BE2C (cell line): Measurements from ENCODE around the gene PDSS1.

ENCODE experiments used
- DNase-seq: peaks from one replicate; pipeline ENCODE4 v3.0.0-alpha.2; 2020
- H3K27me3 ChIP-seq: fragments of 250-450 bp; sonication (Bioruptor Pico); 2 replicates; pipeline ENCODE4 v1.5.1; 2020; ENCODE audit warnings: mild to moderate bottlenecking
- H3K36me3 ChIP-seq: fragments of 250-450 bp; sonication (Bioruptor Pico); 2 replicates; pipeline ENCODE4 v1.5.1; 2020; ENCODE audit warnings: mild to moderate bottlenecking
- H3K4me1 ChIP-seq: fragments of 250-450 bp; sonication (Bioruptor Pico); 2 replicates; pipeline ENCODE4 v1.5.1; 2020
- H3K4me3 ChIP-seq: 2 replicates; pipeline ENCODE4 v1.5.1; 2011; ENCODE audit warnings: low read depth, low read length
- H3K9me3 ChIP-seq: fragments of 250-450 bp; sonication (Bioruptor Pico); 2 replicates; pipeline ENCODE4 v1.5.1; 2020
- CTCF ChIP-seq: IDR thresholded peaks from 2 replicates; pipeline ENCODE4 v1.5.1; 2012; ENCODE audit warnings: mild to moderate bottlenecking, low read depth, low read length

Gene PDSS1

GRCh38 chr10:26792758-26793495 lies 95.4 kb downstream of the PDSS1 start:
- Histone ChIP-seq H3K4me1 (no peaks in the 10 kb centered on the region), H3K9me3 (no peaks in the 10 kb centered on the region; the same call in 1 of the 2 replicates), H3K36me3 (no peaks in the 10 kb centered on the region), H3K27me3 (no peaks in the 10 kb centered on the region), H3K4me3 (no peak overlapping the region)
- no peak for DNase-seq
- no peak for TF ChIP-seq CTCF
